PC-3 (cell line): ENCODE measurements around the gene PCNX2. TPM values are rescaled to one million over a fixed set of nuclear protein-coding genes. Genes with fewer than 3 reads are reported as not detected.

Experiments used
- ATAC-seq: fragments of 200-7000 bp; cut with Tn5 transposase; 2 replicates; pipeline ENCODE4 v1.9.1; 2020; ENCODE audit warnings: mild to moderate bottlenecking, moderate library complexity
- BruUV-seq: library from RNA; stranded (reverse); fragments of 400-500 nt; replicated peaks from 2 replicates; lab custom pipeline; 2021; lab: Mats Ljungman, UMichigan
- CTCF ChIA-PET: fragments of 300-600 bp; sonication (Branson Sonifier 250); formaldehyde crosslinking; loops from one replicate; lab custom pipeline; 2022; ENCODE audit warnings: antibody characterized with exemption; lab: Charles Lee
- POLR2A ChIA-PET: fragments of 300-600 bp; sonication (Branson Sonifier 250); formaldehyde crosslinking; loops from one replicate; lab custom pipeline; 2022; ENCODE audit warnings: antibody characterized with exemption; ENCODE audit not compliant: unreplicated experiment; lab: Charles Lee
- DNase-seq: peaks from one replicate; pipeline ENCODE4 v3.0.0-alpha.2; 2015
- H2AFZ ChIP-seq: fragments of 300-600 bp; sonication (generic); 2 replicates; pipeline ENCODE4 v1.6.0; 2016; ENCODE audit warnings: antibody characterized with exemption, low read length
- H3F3A ChIP-seq: fragments of 300-600 bp; sonication (generic); one replicate; pipeline ENCODE4 v1.6.0; 2017; ENCODE audit warnings: antibody characterized with exemption, low read length, control low read depth, mild to moderate bottlenecking; ENCODE audit not compliant: unreplicated experiment
- H3K27ac ChIP-seq: fragments of 300-600 bp; sonication (generic); 2 replicates; pipeline ENCODE4 v1.5.1; 2016; ENCODE audit warnings: mild to moderate bottlenecking, low read length
- H3K27me3 ChIP-seq: fragments of 300-600 bp; sonication (generic); 2 replicates; pipeline ENCODE4 v1.6.1; 2016; ENCODE audit warnings: low read length, mixed read lengths
- H3K36me3 ChIP-seq: fragments of 300-600 bp; sonication (generic); 2 replicates; pipeline ENCODE4 v1.6.1; 2016; ENCODE audit warnings: low read depth, mixed run types, low read length, mixed read lengths
- H3K4me1 ChIP-seq: fragments of 300-600 bp; sonication (generic); 2 replicates; pipeline ENCODE4 v1.5.1; 2016; ENCODE audit warnings: low read length; ENCODE audit not compliant: insufficient read depth
- H3K4me2 ChIP-seq: fragments of 300-600 bp; sonication (generic); 2 replicates; pipeline ENCODE4 v1.6.0; 2016; ENCODE audit warnings: low read length
- H3K4me3 ChIP-seq: fragments of 300-600 bp; sonication (generic); 2 replicates; pipeline ENCODE4 v1.5.1; 2016; ENCODE audit warnings: mild to moderate bottlenecking, low read length, mixed read lengths
- H3K79me2 ChIP-seq: fragments of 300-600 bp; sonication (generic); 2 replicates; pipeline ENCODE4 v1.6.1; 2017; ENCODE audit warnings: low read length, mixed read lengths
- H3K9ac ChIP-seq: fragments of 300-600 bp; sonication (generic); 2 replicates; pipeline ENCODE4 v1.6.0; 2016; ENCODE audit warnings: mild to moderate bottlenecking, low read length
- H3K9me2 ChIP-seq: fragments of 300-600 bp; sonication (generic); replicated peaks from 2 replicates; pipeline ENCODE4 v1.6.1; 2016; ENCODE audit warnings: mixed run types, low read length, mixed read lengths
- H3K9me3 ChIP-seq: fragments of 300-600 bp; sonication (generic); 2 replicates; pipeline ENCODE4 v1.6.1; 2016; ENCODE audit warnings: low read length, mixed read lengths
- H4K20me1 ChIP-seq: fragments of 300-600 bp; sonication (generic); 2 replicates; pipeline ENCODE4 v1.6.1; 2016; ENCODE audit warnings: low read length, mixed read lengths
- CTCF ChIP-seq: fragments of 300-600 bp; sonication (generic); conservative IDR thresholded peaks from 2 replicates; pipeline ENCODE4 v1.5.1; 2017; ENCODE audit warnings: antibody characterized with exemption, low read depth, mild to moderate bottlenecking, low read length
- EZH2 ChIP-seq: fragments of 300-600 bp; sonication (generic); IDR thresholded peaks from one replicate; pipeline ENCODE4 v1.6.1; 2017; ENCODE audit warnings: antibody characterized with exemption, mild to moderate bottlenecking, low read length; ENCODE audit not compliant: unreplicated experiment
- EZH2phosphoT487 ChIP-seq: fragments of 300-600 bp; sonication (generic); IDR thresholded peaks from 2 replicates; pipeline ENCODE4 v1.6.1; 2018; ENCODE audit warnings: mild to moderate bottlenecking, antibody characterized with exemption, low read length, borderline replicate concordance
- intact Hi-C: fragments of 100-400 bp; cut with micrococcal nuclease; formaldehyde crosslinking; loops from 2 replicates; pipeline ENCODE4 v1.9.0; 2023
- total RNA-seq: library from RNA; depleted of rRNA; stranded (reverse); fragments of >200 nt; gene quantifications from 2 replicates; pipeline ENCODE4 v1.2.3, GENCODE V29; 2014

The PCNX2 gene
- total RNA-seq, 1 experiment from 2014 or later: 17.3 TPM

- ChIA-PET CTCF (no interaction called here), POLR2A (no interaction called here)
- no peak overlapping the region for H3K9ac ChIP-seq
- 0 out of 2 replicates have a peak, but pooled peaks cover 1% of the 10 kb centered on the region for H3K9me3 ChIP-seq
- no peaks in the 10 kb centered on the region for H3K27me3 ChIP-seq
- H3K36me3 ChIP-seq: peaks cover 12% of the 10 kb centered on the region
- H3F3A ChIP-seq: no peaks in the 10 kb centered on the region
- no peaks in the 10 kb centered on the region for H3K79me2 ChIP-seq
- DNase-seq (no peak), ATAC-seq (no peak)
- no TSS peak for BruUV-seq
- H3K4me2 ChIP-seq: no peak overlapping the region
- no peaks in the 10 kb centered on the region for H3K9me2 ChIP-seq
- no peaks in the 10 kb centered on the region; the same call in 1 of the 2 replicates for H3K4me1 ChIP-seq
- no peak overlapping the region for H3K4me3 ChIP-seq
- H4K20me1 ChIP-seq: no peaks in the 10 kb centered on the region
- intact Hi-C loops: no loop called here
- TF ChIP-seq EZH2phosphoT487 (no peak), EZH2 (no peak), CTCF (no peak)
- no peak overlapping the region for H2AFZ ChIP-seq
- H3K27ac ChIP-seq: no peak overlapping the region
Observed at GRCh38 chr1:232978815-232979214, 316.7 kb downstream of the PCNX2 start.

- ATAC-seq: no peak
- Histone ChIP-seq H3K79me2 (no peaks in the 10 kb centered on the region), H3K4me3 (no peak overlapping the region), H3K36me3 (peaks cover 16% of the 10 kb centered on the region), H3K27me3 (no peaks in the 10 kb centered on the region), H4K20me1 (no peaks in the 10 kb centered on the region), H3K4me1 (no peaks in the 10 kb centered on the region; the same call in 1 of the 2 replicates), H3F3A (no peaks in the 10 kb centered on the region), H3K9me2 (no peaks in the 10 kb centered on the region), H3K27ac (no peak overlapping the region), H3K9ac (no peak overlapping the region), H2AFZ (no peak overlapping the region), H3K4me2 (no peak overlapping the region), H3K9me3 (peaks cover 8% of the 10 kb centered on the region; the same call in 1 of the 2 replicates)
- TF ChIP-seq EZH2 (no peak), CTCF (no peak), EZH2phosphoT487 (no peak)
- ChIA-PET POLR2A (no interaction called here), CTCF (no interaction called here)
- intact Hi-C loops: no loop called here
- BruUV-seq: no TSS peak
- no peak for DNase-seq
Observed at GRCh38 chr1:232978091-232978634, 317.4 kb downstream of the PCNX2 start.

- ATAC-seq: no peak
- TF ChIP-seq CTCF: no peak
- no peak for TF ChIP-seq EZH2
- TF ChIP-seq EZH2phosphoT487: no peak
- no peaks in the 10 kb centered on the region for H3K79me2 ChIP-seq
- no peak overlapping the region for H3K9ac ChIP-seq
- intact Hi-C loops: no loop called here
- H3K4me1 ChIP-seq: no peaks in the 10 kb centered on the region
- POLR2A ChIA-PET: no interaction called here
- no peaks in the 10 kb centered on the region for H3K27me3 ChIP-seq
- no peak overlapping the region for H3K27ac ChIP-seq
- no peaks in the 10 kb centered on the region for H3K9me2 ChIP-seq
- no peak overlapping the region for H3K4me3 ChIP-seq
- H3K4me2 ChIP-seq: no peak overlapping the region
- CTCF ChIA-PET: no interaction called here
- peaks cover 44% of the 10 kb centered on the region for H3K36me3 ChIP-seq
- H3K9me3 ChIP-seq: peaks cover 14% of the 10 kb centered on the region; the same call in 1 of the 2 replicates
- H4K20me1 ChIP-seq: no peaks in the 10 kb centered on the region
- H3F3A ChIP-seq: no peaks in the 10 kb centered on the region
- no peak for DNase-seq
- BruUV-seq: no TSS peak
- H2AFZ ChIP-seq: no peak overlapping the region
Observed at GRCh38 chr1:232974971-232975370, 320.6 kb downstream of the PCNX2 start.
